SK-N-SH (cell line): ENCODE results near the gene MYLK2. TPM values are rescaled to one million over a fixed set of nuclear protein-coding genes. Genes with fewer than 3 reads are reported as not detected.

Experiments used
- CTCF ChIA-PET: fragments of 300-600, 350-600 bp; formaldehyde crosslinking; extraction: SDS; loops from one replicate; lab custom pipeline; 2021; lab: Yijun Ruan, JAX
- POLR2A ChIA-PET: fragments of 350-600 bp; sonication (Branson Sonifier 250); formaldehyde crosslinking; extraction: SDS; loops from one replicate; lab custom pipeline; 2020; ENCODE audit warnings: antibody characterized with exemption, inconsistent platforms; lab: Yijun Ruan, JAX
- DNase-seq: peaks from one replicate; pipeline ENCODE4 v3.0.0; 2012
- H2AFZ ChIP-seq: fragments of 200-600 bp; sonication (generic); 2 replicates; pipeline ENCODE4 v1.8.1; 2016; ENCODE audit warnings: antibody characterized with exemption, mild to moderate bottlenecking, low read depth
- H3F3A ChIP-seq: fragments of 200-600 bp; sonication (generic); replicated peaks from 2 replicates; pipeline ENCODE3; 2016; ENCODE audit warnings: antibody characterized with exemption, mild to moderate bottlenecking; ENCODE audit not compliant: insufficient read depth
- H3K27ac ChIP-seq, 2 experiments: fragments of 200-500 bp in 1 of 2; fragments of 200-600 bp in 1 of 2; sonication (Bioruptor generic) in 1 of 2; sonication (generic), shearing (Covaris generic) in 1 of 2; 2 replicates each; pipeline versions ENCODE4 v1.5.1 to v1.6.1; 2014 to 2016; ENCODE audit warnings: low read depth in 2 of 2, inconsistent platforms in 1 of 2, low read length in 1 of 2, mild to moderate bottlenecking in 1 of 2, mixed read lengths in 1 of 2
- H3K27me3 ChIP-seq: fragments of 200-600 bp; sonication (generic), shearing (Covaris generic); 2 replicates; pipeline ENCODE4 v1.6.1; 2016; ENCODE audit warnings: mixed run types; ENCODE audit not compliant: insufficient read depth
- H3K36me3 ChIP-seq, 2 experiments: fragments of 200-500 bp in 1 of 2; fragments of 200-600 bp in 1 of 2; sonication (Bioruptor generic) in 1 of 2; sonication (generic) in 1 of 2; replicated peaks in 1 of 2; 2 replicates each; pipeline versions ENCODE3 to v1.5.1; 2014 to 2016; ENCODE audit warnings: low read length in 1 of 2, mild to moderate bottlenecking in 1 of 2; ENCODE audit not compliant: insufficient read depth in 2 of 2, control insufficient read depth in 1 of 2
- H3K4me1 ChIP-seq, 2 experiments: fragments of 200-500 bp in 1 of 2; fragments of 200-600 bp in 1 of 2; sonication (Bioruptor generic) in 1 of 2; sonication (generic), shearing (Covaris generic) in 1 of 2; 2 replicates each; pipeline versions ENCODE4 v1.5.1 to v1.6.1; 2014 to 2016; ENCODE audit warnings: low read depth in 1 of 2, low read length in 1 of 2, mixed run types in 1 of 2; ENCODE audit not compliant: insufficient read depth in 2 of 2, control insufficient read depth in 1 of 2
- H3K4me2 ChIP-seq: fragments of 200-600 bp; sonication (generic), shearing (Covaris generic); 2 replicates; pipeline ENCODE4 v1.6.1; 2017; ENCODE audit warnings: mixed run types
- H3K4me3 ChIP-seq, 2 experiments: fragments of 200-500 bp in 1 of 2; fragments of 200-600 bp in 1 of 2; sonication (Bioruptor generic) in 1 of 2; sonication (generic), shearing (Covaris generic) in 1 of 2; 2 replicates each; pipeline versions ENCODE4 v1.5.1 to v1.8.1; 2014 to 2016; ENCODE audit warnings: low read depth in 2 of 2, inconsistent platforms in 1 of 2, low read length in 1 of 2, mild to moderate bottlenecking in 1 of 2, mixed read lengths in 1 of 2, moderate library complexity in 1 of 2
- H3K79me2 ChIP-seq: fragments of 200-600 bp; sonication (generic); 2 replicates; pipeline ENCODE4 v1.8.1; 2017; ENCODE audit warnings: mild to moderate bottlenecking; ENCODE audit not compliant: insufficient read depth
- H3K9ac ChIP-seq: fragments of 200-600 bp; sonication (generic); 2 replicates; pipeline ENCODE4 v1.6.1; 2017; ENCODE audit warnings: mixed run types
- H3K9me2 ChIP-seq: fragments of 200-600 bp; sonication (generic); 2 replicates; pipeline ENCODE4 v1.6.1; 2017; ENCODE audit warnings: mixed run types
- H3K9me3 ChIP-seq: fragments of 200-600 bp; sonication (generic); 2 replicates; pipeline ENCODE4 v1.6.1; 2017; ENCODE audit warnings: mixed run types, mild to moderate bottlenecking, moderate library complexity
- H4K20me1 ChIP-seq: fragments of 200-600 bp; sonication (generic); 2 replicates; pipeline ENCODE4 v1.6.1; 2017; ENCODE audit warnings: mild to moderate bottlenecking, mixed run types; ENCODE audit not compliant: insufficient read depth
- CHD2 ChIP-seq: fragments of 150-350 bp; IDR thresholded peaks from 2 replicates; pipeline ENCODE4 v1.6.1; 2018; ENCODE audit warnings: low read length; ENCODE audit not compliant: partially characterized antibody
- ELF1 ChIP-seq: IDR thresholded peaks from 2 replicates; pipeline ENCODE4 v1.4.0; 2012
- EZH2phosphoT487 ChIP-seq: fragments of 200-600 bp; sonication (generic); IDR thresholded peaks from 2 replicates; pipeline ENCODE4 v1.6.1; 2017; ENCODE audit warnings: low read depth, mixed run types, mild to moderate bottlenecking, antibody characterized with exemption, moderate library complexity, borderline replicate concordance
- FOXJ3 ChIP-seq: sonication (generic); formaldehyde crosslinking; IDR thresholded peaks from 2 replicates; pipeline ENCODE4 v1.5.1; 2020; ENCODE audit warnings: mild to moderate bottlenecking, missing genetic modification reagents
- FOXM1 ChIP-seq: IDR thresholded peaks from 2 replicates; pipeline ENCODE4 v1.4.0; 2012; ENCODE audit warnings: low read depth, mild to moderate bottlenecking
- GABPA ChIP-seq: IDR thresholded peaks from 2 replicates; pipeline ENCODE4 v1.4.0; 2012; ENCODE audit warnings: low read depth, mild to moderate bottlenecking
- GATA2 ChIP-seq: sonication (generic); formaldehyde crosslinking; IDR thresholded peaks from 2 replicates; pipeline ENCODE4 v1.5.0; 2020; ENCODE audit warnings: mild to moderate bottlenecking, missing genetic modification reagents
- JUND ChIP-seq: IDR thresholded peaks from 2 replicates; pipeline ENCODE4 v1.4.0; 2012
- MAX ChIP-seq: IDR thresholded peaks from 2 replicates; pipeline ENCODE4 v1.4.0; 2012; ENCODE audit warnings: low read depth
- POLR2AphosphoS5 ChIP-seq: IDR thresholded peaks from 2 replicates; pipeline ENCODE4 v1.6.1; 2012; ENCODE audit warnings: low read depth, low read length
- RAD21 ChIP-seq: IDR thresholded peaks from 2 replicates; pipeline ENCODE4 v1.6.1; 2012; ENCODE audit warnings: mild to moderate bottlenecking, low read length
- RCOR1 ChIP-seq: fragments of 150-350 bp; IDR thresholded peaks from 2 replicates; pipeline ENCODE4 v1.6.1; 2017; ENCODE audit warnings: antibody characterized with exemption, low read length
- REST ChIP-seq: IDR thresholded peaks from 2 replicates; pipeline ENCODE4 v1.6.1; 2012; ENCODE audit warnings: mild to moderate bottlenecking, low read depth, low read length, moderate library complexity
- RXRA ChIP-seq: IDR thresholded peaks from 2 replicates; pipeline ENCODE4 v1.4.0; 2012; ENCODE audit warnings: low read depth, mild to moderate bottlenecking, borderline replicate concordance
- SMC3 ChIP-seq: IDR thresholded peaks from 2 replicates; pipeline ENCODE4 v1.6.1; 2012; ENCODE audit warnings: low read depth, low read length, improper control_type of control experiment
- TEAD4 ChIP-seq: IDR thresholded peaks from 2 replicates; pipeline ENCODE4 v1.4.0; 2012; ENCODE audit warnings: mild to moderate bottlenecking, borderline replicate concordance; ENCODE audit not compliant: insufficient read depth
- USF2 ChIP-seq: fragments of 150-350 bp; IDR thresholded peaks from 2 replicates; pipeline ENCODE4 v1.6.1; 2017; ENCODE audit warnings: antibody characterized with exemption, low read length, low read depth, borderline replicate concordance
- YY1 ChIP-seq: IDR thresholded peaks from 2 replicates; pipeline ENCODE4 v1.4.0; 2012; ENCODE audit warnings: low read depth, mild to moderate bottlenecking
- WGBS: methylation state at CpG from one replicate; pipeline ENCODE4 v1.1.6; 2017; ENCODE audit warnings: low lambda C conversion rate; 5-methylcytosine and 5-hydroxymethylcytosine counted together
- polyA plus RNA-seq, 3 experiments: library from polyadenylated mRNA; depleted of rRNA; stranded (reverse); fragments of >200 nt; gene quantifications; 2 replicates each; pipeline ENCODE4 v1.2.3, GENCODE V29; 2012
- TF ChIP-seq, protein P1 (sequence below): IDR thresholded peaks from 2 replicates; pipeline ENCODE4 v1.4.0; 2012; ENCODE audit warnings: low read depth, borderline replicate concordance
- TF ChIP-seq, protein P2 (sequence below): fragments of 150-350 bp; IDR thresholded peaks from 2 replicates; pipeline ENCODE4 v1.6.1; 2016; ENCODE audit warnings: mild to moderate bottlenecking, low read depth, low read length

The MYLK2 gene
- polyA plus RNA-seq, 1 of the 3 experiments (the other 2 are of a cell fraction) = 0.21 TPM

DNA sequence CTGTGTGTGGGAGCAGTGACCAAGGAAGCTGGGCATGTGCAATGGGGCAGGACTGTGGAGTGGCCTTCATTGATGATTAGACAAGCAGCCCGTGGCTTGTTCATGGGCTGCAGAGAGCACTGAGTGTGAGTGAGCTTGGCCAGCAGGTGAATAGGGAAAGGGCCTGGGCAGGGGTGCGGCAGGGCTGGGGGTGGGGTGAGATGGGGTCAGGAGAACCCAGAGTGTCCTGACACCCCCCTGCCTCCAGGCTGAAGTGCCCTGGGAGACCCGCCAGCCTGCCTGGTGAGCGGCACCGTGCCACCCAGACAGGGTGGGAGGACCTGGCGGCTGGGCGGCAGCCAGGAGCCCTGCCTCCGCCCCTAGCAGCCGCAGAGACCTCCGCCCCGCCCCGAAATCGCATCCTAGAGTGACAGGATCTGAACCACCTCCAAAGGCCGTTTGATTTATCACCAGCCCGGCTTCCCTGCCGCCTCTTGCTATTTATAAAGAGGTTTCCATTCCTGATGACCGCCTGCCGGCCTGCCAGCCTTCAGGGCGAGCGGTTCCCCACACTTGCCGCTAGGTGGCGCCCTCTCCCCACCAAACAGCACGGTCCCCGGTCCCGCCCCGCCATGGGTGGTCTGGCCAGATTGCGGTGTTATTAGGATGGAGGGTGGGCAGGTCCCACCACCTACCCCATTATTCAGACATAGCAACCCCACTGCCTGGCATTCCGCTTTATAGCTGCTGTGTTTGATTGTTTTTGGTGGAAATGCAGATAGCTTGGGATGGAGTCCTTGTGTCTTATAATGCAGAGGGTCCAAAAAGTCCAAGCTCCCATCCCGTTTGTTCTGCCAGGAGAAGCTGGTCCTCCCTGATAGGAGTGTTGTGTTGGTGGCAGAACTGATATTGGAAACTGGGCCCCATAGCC, 3.5 kb downstream of the MYLK2 start (continued):
- TF ChIP-seq, protein P1, sequence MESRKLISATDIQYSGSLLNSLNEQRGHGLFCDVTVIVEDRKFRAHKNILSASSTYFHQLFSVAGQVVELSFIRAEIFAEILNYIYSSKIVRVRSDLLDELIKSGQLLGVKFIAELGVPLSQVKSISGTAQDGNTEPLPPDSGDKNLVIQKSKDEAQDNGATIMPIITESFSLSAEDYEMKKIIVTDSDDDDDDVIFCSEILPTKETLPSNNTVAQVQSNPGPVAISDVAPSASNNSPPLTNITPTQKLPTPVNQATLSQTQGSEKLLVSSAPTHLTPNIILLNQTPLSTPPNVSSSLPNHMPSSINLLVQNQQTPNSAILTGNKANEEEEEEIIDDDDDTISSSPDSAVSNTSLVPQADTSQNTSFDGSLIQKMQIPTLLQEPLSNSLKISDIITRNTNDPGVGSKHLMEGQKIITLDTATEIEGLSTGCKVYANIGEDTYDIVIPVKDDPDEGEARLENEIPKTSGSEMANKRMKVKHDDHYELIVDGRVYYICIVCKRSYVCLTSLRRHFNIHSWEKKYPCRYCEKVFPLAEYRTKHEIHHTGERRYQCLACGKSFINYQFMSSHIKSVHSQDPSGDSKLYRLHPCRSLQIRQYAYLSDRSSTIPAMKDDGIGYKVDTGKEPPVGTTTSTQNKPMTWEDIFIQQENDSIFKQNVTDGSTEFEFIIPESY = no peak
- TF ChIP-seq FOXJ3 (no peak), JUND (no peak), RXRA (no peak), SMC3 (peak; percentile 90), YY1 (no peak), FOXM1 (no peak), RAD21 (peak; percentile 96), POLR2AphosphoS5 (no peak), ELF1 (no peak), GABPA (no peak), GATA2 (no peak)
- TF ChIP-seq, protein P2, sequence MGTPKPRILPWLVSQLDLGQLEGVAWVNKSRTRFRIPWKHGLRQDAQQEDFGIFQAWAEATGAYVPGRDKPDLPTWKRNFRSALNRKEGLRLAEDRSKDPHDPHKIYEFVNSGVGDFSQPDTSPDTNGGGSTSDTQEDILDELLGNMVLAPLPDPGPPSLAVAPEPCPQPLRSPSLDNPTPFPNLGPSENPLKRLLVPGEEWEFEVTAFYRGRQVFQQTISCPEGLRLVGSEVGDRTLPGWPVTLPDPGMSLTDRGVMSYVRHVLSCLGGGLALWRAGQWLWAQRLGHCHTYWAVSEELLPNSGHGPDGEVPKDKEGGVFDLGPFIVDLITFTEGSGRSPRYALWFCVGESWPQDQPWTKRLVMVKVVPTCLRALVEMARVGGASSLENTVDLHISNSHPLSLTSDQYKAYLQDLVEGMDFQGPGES = no peak

DNA sequence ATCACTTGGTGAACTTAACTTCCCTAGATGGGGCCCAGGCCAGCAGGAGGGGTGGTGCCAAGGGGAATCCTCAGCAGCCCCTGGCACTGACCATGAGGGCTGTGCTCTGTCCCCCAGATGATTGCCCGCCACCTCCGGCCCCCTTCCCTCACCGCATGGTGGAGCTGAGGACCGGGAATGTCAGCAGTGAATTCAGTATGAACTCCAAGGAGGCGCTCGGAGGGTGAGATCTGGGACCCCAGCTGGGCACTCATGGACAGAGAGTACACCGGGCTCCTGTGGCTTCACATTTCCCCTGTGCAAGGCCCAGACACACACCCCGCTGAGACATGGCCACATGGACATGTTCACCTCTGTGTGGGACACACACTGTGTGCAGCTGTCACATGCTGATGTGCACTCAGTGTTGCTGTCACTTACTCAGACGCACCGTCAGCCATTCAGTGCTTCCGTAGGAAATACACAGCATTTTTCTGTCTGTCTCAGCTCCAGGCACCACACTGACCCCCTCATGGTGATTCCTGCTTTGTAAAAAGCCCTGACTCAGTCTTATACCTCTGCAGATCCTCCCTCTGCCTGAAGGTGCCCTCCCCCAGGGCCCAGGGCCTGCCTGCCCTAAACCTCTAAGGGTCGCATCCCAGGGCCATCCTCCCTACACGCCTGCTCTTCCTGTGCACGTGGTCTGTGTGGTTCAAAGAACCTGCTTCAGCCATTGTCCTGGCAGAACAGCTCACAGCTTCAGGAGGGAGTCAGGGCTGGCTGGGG, 4.4 kb downstream of the MYLK2 start:
- Histone ChIP-seq H3F3A (peaks cover 11% of the 10 kb centered on the region), H4K20me1 (no peaks in the 10 kb centered on the region), H3K9me2 (no peaks in the 10 kb centered on the region), H3K79me2 (no peaks in the 10 kb centered on the region), H2AFZ (0 out of 2 replicates have a peak overlapping the region, but pooled peaks have one; percentile 16), H3K4me2 (peak overlapping the region; percentile 60; the same call in 1 of the 2 replicates), H3K4me1 (peaks cover 0 to 8% of the 10 kb centered on the region in 2 experiments; a peak in 1 of 4 replicates), H3K36me3 (no peaks in the 10 kb centered on the region), H3K27me3 (no peaks in the 10 kb centered on the region), H3K4me3 (no peak overlapping the region; a peak in 1 of 4 replicates), H3K27ac (no peak overlapping the region), H3K9me3 (no peaks in the 10 kb centered on the region), H3K9ac (no peak overlapping the region)
- ChIA-PET POLR2A (no interaction called here), CTCF (interaction anchor here (0.6 to 7.6 kb wide), 59 partner anchors 9 to 829 kb away, joined by 3 to 174 read pairs (median 5); partner anchors contain the start of genes BCL2L1, FOXS1, PDRG1 and TM9SF4)
- WGBS = 86% methylated on average over 9 of the region's 14 CpGs
- TF ChIP-seq, protein P2 = no peak
- TF ChIP-seq SMC3 (no peak), MAX (no peak), EZH2phosphoT487 (no peak), REST (no peak), CHD2 (no peak), USF2 (no peak), TEAD4 (no peak), RCOR1 (no peak)
- DNase-seq = peak; percentile 23
